ENCODE results near the gene PHLDA2.

PHLDA2 gene

GRCh38 chr11:2885017-2885677, 44.1 kb downstream of the PHLDA2 start (continued):
- TF ChIP-seq ZNF132 (tag by site-specific recombination; IDR thresholded peaks at IDR 0.05; ENCODE audit: borderline replicate concordance) (no peak), HOXA7 (CRISPR knock-in tag; IDR thresholded peaks at IDR 0.05; ENCODE audit: borderline replicate concordance) (no peak), SCRT2 (tag by site-specific recombination; IDR thresholded peaks at IDR 0.05) (no peak), SP2 (tag by site-specific recombination; IDR thresholded peaks at IDR 0.05) (no peak), ZNF777 (tag by site-specific recombination; IDR thresholded peaks at IDR 0.05; ENCODE audit: borderline replicate concordance) (peak; percentile 73; the same call in 1 of the 2 replicates), IKZF3 (tag by site-specific recombination; IDR thresholded peaks at IDR 0.05) (no peak), ZEB2 (tag by site-specific recombination; IDR thresholded peaks at IDR 0.05) (0 out of 2 replicates have a peak, but pooled peaks have one; percentile 52), ZNF48 (tag by site-specific recombination; IDR thresholded peaks at IDR 0.05) (no peak), ZNF670 (tag by site-specific recombination; IDR thresholded peaks at IDR 0.05; ENCODE audit: low read depth) (no peak), ZNF555 (tag by site-specific recombination; conservative IDR thresholded peaks at IDR 0.05) (no peak), ZBTB1 (tag by site-specific recombination; IDR thresholded peaks at IDR 0.05) (no peak), ZNF843 (tag by site-specific recombination; IDR thresholded peaks at IDR 0.05) (0 out of 2 replicates have a peak, but pooled peaks have one; percentile 30), AEBP2 (tag by site-specific recombination; IDR thresholded peaks at IDR 0.05; ENCODE audit: borderline replicate concordance) (no peak), OVOL3 (tag by site-specific recombination; IDR thresholded peaks at IDR 0.05) (no peak), ZNF426 (tag by site-specific recombination; IDR thresholded peaks at IDR 0.05) (no peak), ZNF600 (tag by site-specific recombination; IDR thresholded peaks at IDR 0.05) (peak; percentile 58), ZXDB (tag by site-specific recombination; IDR thresholded peaks at IDR 0.05) (peak; percentile 83), ZNF292 (tag by site-specific recombination; IDR thresholded peaks at IDR 0.05; ENCODE audit: borderline replicate concordance, low read depth) (no peak), INSM2 (tag by site-specific recombination; IDR thresholded peaks at IDR 0.05) (no peak), ZNF202 (tag by site-specific recombination; IDR thresholded peaks at IDR 0.05; ENCODE audit: borderline replicate concordance) (no peak), ZNF2 (tag by site-specific recombination; IDR thresholded peaks at IDR 0.05) (peak; percentile 61; the same call in 1 of the 2 replicates), ZBTB17 (tag by site-specific recombination; IDR thresholded peaks at IDR 0.05) (peak; percentile 74)
- TF ChIP-seq, protein P1, sequence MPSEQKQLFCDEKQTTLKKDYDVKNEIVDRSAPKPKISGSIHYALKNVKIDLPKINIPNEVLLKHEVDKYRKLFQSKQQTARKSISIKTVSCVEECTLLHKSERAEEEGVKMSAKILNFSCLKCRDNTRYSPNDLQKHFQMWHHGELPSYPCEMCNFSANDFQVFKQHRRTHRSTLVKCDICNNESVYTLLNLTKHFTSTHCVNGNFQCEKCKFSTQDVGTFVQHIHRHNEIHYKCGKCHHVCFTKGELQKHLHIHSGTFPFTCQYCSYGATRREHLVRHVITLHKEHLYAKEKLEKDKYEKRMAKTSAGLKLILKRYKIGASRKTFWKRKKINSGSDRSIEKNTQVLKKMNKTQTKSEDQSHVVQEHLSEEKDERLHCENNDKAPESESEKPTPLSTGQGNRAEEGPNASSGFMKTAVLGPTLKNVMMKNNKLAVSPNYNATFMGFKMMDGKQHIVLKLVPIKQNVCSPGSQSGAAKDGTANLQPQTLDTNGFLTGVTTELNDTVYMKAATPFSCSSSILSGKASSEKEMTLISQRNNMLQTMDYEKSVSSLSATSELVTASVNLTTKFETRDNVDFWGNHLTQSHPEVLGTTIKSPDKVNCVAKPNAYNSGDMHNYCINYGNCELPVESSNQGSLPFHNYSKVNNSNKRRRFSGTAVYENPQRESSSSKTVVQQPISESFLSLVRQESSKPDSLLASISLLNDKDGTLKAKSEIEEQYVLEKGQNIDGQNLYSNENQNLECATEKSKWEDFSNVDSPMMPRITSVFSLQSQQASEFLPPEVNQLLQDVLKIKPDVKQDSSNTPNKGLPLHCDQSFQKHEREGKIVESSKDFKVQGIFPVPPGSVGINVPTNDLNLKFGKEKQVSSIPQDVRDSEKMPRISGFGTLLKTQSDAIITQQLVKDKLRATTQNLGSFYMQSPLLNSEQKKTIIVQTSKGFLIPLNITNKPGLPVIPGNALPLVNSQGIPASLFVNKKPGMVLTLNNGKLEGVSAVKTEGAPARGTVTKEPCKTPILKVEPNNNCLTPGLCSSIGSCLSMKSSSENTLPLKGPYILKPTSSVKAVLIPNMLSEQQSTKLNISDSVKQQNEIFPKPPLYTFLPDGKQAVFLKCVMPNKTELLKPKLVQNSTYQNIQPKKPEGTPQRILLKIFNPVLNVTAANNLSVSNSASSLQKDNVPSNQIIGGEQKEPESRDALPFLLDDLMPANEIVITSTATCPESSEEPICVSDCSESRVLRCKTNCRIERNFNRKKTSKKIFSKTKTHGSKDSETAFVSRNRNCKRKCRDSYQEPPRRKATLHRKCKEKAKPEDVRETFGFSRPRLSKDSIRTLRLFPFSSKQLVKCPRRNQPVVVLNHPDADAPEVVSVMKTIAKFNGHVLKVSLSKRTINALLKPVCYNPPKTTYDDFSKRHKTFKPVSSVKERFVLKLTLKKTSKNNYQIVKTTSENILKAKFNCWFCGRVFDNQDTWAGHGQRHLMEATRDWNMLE (tag by site-specific recombination; conservative IDR thresholded peaks at IDR 0.05; ENCODE audit: low read depth): no peak
- TF ChIP-seq, protein P2, sequence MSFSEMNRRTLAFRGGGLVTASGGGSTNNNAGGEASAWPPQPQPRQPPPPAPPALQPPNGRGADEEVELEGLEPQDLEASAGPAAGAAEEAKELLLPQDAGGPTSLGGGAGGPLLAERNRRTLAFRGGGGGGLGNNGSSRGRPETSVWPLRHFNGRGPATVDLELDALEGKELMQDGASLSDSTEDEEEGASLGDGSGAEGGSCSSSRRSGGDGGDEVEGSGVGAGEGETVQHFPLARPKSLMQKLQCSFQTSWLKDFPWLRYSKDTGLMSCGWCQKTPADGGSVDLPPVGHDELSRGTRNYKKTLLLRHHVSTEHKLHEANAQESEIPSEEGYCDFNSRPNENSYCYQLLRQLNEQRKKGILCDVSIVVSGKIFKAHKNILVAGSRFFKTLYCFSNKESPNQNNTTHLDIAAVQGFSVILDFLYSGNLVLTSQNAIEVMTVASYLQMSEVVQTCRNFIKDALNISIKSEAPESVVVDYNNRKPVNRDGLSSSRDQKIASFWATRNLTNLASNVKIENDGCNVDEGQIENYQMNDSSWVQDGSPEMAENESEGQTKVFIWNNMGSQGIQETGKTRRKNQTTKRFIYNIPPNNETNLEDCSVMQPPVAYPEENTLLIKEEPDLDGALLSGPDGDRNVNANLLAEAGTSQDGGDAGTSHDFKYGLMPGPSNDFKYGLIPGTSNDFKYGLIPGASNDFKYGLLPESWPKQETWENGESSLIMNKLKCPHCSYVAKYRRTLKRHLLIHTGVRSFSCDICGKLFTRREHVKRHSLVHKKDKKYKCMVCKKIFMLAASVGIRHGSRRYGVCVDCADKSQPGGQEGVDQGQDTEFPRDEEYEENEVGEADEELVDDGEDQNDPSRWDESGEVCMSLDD (tag by site-specific recombination; IDR thresholded peaks at IDR 0.05): peak; percentile 53; the same call in 1 of the 2 replicates
- TF ChIP-seq, protein P3, sequence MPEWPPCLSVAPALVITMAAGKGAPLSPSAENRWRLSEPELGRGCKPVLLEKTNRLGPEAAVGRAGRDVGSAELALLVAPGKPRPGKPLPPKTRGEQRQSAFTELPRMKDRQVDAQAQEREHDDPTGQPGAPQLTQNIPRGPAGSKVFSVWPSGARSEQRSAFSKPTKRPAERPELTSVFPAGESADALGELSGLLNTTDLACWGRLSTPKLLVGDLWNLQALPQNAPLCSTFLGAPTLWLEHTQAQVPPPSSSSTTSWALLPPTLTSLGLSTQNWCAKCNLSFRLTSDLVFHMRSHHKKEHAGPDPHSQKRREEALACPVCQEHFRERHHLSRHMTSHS (tag by site-specific recombination; IDR thresholded peaks at IDR 0.05): no peak
- TF ChIP-seq, protein P4, sequence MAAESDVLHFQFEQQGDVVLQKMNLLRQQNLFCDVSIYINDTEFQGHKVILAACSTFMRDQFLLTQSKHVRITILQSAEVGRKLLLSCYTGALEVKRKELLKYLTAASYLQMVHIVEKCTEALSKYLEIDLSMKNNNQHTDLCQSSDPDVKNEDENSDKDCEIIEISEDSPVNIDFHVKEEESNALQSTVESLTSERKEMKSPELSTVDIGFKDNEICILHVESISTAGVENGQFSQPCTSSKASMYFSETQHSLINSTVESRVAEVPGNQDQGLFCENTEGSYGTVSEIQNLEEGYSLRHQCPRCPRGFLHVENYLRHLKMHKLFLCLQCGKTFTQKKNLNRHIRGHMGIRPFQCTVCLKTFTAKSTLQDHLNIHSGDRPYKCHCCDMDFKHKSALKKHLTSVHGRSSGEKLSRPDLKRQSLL (tag by site-specific recombination; IDR thresholded peaks at IDR 0.05): peak; percentile 43; the same call in 1 of the 2 replicates
